Astrocyte (in vitro differentiated cells and primary cell): ENCODE data around the gene KIF1C. TPM values are rescaled to one million over a fixed set of nuclear protein-coding genes. Genes with fewer than 3 reads are reported as not detected.

ENCODE experiments used
- DNase-seq: peaks from one replicate; pipeline ENCODE4 v3.0.0-alpha.2; 2010; ENCODE audit warnings: low read depth
- FAIRE-seq: peaks from 2 replicates; lab custom pipeline; 2011; peaks lifted over from hg19 to GRCh38; lab: Jason Lieb, UNC
- H2AFZ ChIP-seq: 2 replicates; pipeline ENCODE4 v1.6.0; 2012; ENCODE audit warnings: low read depth, low read length, inconsistent platforms
- H3K27ac ChIP-seq: 2 replicates; pipeline ENCODE4 v1.5.1; 2011; ENCODE audit warnings: low read depth, low read length, inconsistent platforms
- H3K27me3 ChIP-seq: 2 replicates; pipeline ENCODE4 v1.6.0; 2011; ENCODE audit warnings: low read length, inconsistent platforms; ENCODE audit not compliant: insufficient read depth
- H3K36me3 ChIP-seq: 2 replicates; pipeline ENCODE4 v1.5.1; 2011; ENCODE audit warnings: low read length, inconsistent platforms; ENCODE audit not compliant: insufficient read depth
- H3K4me1 ChIP-seq: 2 replicates; pipeline ENCODE4 v1.5.1; 2011; ENCODE audit warnings: low read length, inconsistent platforms; ENCODE audit not compliant: insufficient read depth
- H3K4me2 ChIP-seq: 2 replicates; pipeline ENCODE4 v1.6.0; 2012; ENCODE audit warnings: low read length, inconsistent platforms
- H3K4me3 ChIP-seq: 2 replicates; pipeline ENCODE4 v1.5.1; 2011; ENCODE audit warnings: low read depth, mild to moderate bottlenecking, low read length, inconsistent platforms; ENCODE audit not compliant: insufficient read depth
- H3K79me2 ChIP-seq: 2 replicates; pipeline ENCODE4 v1.6.0; 2012; ENCODE audit warnings: mild to moderate bottlenecking, low read length, inconsistent platforms; ENCODE audit not compliant: insufficient read depth
- H3K9ac ChIP-seq: 2 replicates; pipeline ENCODE4 v1.6.0; 2012; ENCODE audit warnings: mild to moderate bottlenecking, low read length, inconsistent platforms
- H3K9me3 ChIP-seq: 2 replicates; pipeline ENCODE4 v1.5.1; 2012; ENCODE audit warnings: low read depth, mild to moderate bottlenecking, low read length, inconsistent platforms; ENCODE audit not compliant: insufficient read depth
- H4K20me1 ChIP-seq: 2 replicates; pipeline ENCODE4 v1.6.0; 2012; ENCODE audit warnings: low read length, inconsistent platforms; ENCODE audit not compliant: insufficient read depth
- H3K27ac Mint-ChIP-seq: one replicate; pipeline ENCODE4 v1.8.0; 2021; ENCODE audit warnings: mild to moderate bottlenecking, mixed read lengths; ENCODE audit not compliant: unreplicated experiment
- H3K27me3 Mint-ChIP-seq: one replicate; pipeline ENCODE4 v1.8.0; 2021; ENCODE audit warnings: low read depth, mixed read lengths; ENCODE audit not compliant: unreplicated experiment
- H3K36me3 Mint-ChIP-seq: one replicate; pipeline ENCODE4 v1.8.0; 2021; ENCODE audit warnings: low read depth, mixed read lengths; ENCODE audit not compliant: unreplicated experiment
- H3K4me1 Mint-ChIP-seq: one replicate; pipeline ENCODE4 v1.8.0; 2021; ENCODE audit warnings: low read depth, mixed read lengths; ENCODE audit not compliant: unreplicated experiment
- H3K4me3 Mint-ChIP-seq: one replicate; pipeline ENCODE4 v1.8.0; 2021; ENCODE audit warnings: mild to moderate bottlenecking, moderate library complexity, mixed read lengths; ENCODE audit not compliant: unreplicated experiment
- H3K9me3 Mint-ChIP-seq: one replicate; pipeline ENCODE4 v1.8.0; 2021; ENCODE audit warnings: mild to moderate bottlenecking, mixed read lengths; ENCODE audit not compliant: unreplicated experiment
- EZH2 ChIP-seq: IDR thresholded peaks from 2 replicates; pipeline ENCODE4 v1.6.1; 2012; ENCODE audit warnings: mild to moderate bottlenecking, low read length, inconsistent platforms; ENCODE audit not compliant: insufficient read depth
- total RNA-seq: library from RNA; stranded (reverse); gene quantifications from 2 replicates; pipeline ENCODE4 v1.2.1, GENCODE V29; 2021
- TF ChIP-seq, protein P1 (sequence below): IDR thresholded peaks from 2 replicates; pipeline ENCODE4 v1.5.1; 2011; ENCODE audit warnings: low read depth, mild to moderate bottlenecking, inconsistent platforms, low read length, moderate library complexity; ENCODE audit not compliant: insufficient read depth

The KIF1C gene
- total RNA-seq, 1 donor from 2014 or later = 109 TPM

DNA sequence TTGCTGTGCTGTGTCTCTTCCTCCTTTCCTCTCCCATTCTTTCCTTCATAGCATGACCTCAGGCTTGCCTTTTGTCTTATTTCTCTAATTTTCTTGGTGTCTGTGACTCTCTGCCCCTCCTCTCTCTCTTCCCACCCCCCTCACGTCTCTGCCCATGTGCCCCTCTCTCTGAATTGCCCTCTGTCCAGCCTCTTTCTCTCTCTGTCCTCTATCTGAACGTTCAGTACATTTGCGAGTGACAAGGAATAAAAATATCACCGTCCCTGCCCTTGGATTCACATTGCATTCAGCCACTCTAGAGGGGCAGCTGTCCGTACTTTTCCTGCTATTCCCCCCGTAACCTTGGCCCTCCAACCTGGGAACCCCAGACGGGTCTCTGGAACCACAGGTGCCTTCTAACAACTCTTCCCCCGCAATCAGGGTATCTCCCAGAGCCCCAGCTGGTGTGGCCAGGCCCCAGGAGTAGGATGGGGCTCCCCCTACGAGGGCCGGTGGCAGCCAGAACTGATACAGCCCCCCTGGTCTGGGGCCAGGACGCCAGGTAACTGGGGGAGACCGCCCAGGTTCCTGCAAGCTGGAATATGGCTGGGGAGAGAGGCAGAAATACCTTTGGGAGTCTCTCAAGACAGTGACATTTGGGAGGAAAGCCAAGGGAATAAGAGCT lies 1.8 kb downstream of the KIF1C start:
- Mint-ChIP-seq H3K27ac (peak overlapping the region; percentile 63), H3K9me3 (peaks cover 2% of the 10 kb centered on the region), H3K4me1 (peaks cover 10% of the 10 kb centered on the region), H3K36me3 (peaks cover 23% of the 10 kb centered on the region), H3K4me3 (peak overlapping the region; percentile 91), H3K27me3 (peaks cover 2% of the 10 kb centered on the region)
- DNase-seq = no peak
- peaks cover 56% of the 10 kb centered on the region for H4K20me1 ChIP-seq
- peak overlapping the region; percentile 69 for H3K4me3 ChIP-seq
- peaks cover 35% of the 10 kb centered on the region for H3K79me2 ChIP-seq
- peak overlapping the region; percentile 85 for H3K9ac ChIP-seq
- H3K4me1 ChIP-seq = peaks cover 24% of the 10 kb centered on the region
- peak overlapping the region; percentile 99 for H3K4me2 ChIP-seq
- H2AFZ ChIP-seq = no peak overlapping the region
- TF ChIP-seq, protein P1, sequence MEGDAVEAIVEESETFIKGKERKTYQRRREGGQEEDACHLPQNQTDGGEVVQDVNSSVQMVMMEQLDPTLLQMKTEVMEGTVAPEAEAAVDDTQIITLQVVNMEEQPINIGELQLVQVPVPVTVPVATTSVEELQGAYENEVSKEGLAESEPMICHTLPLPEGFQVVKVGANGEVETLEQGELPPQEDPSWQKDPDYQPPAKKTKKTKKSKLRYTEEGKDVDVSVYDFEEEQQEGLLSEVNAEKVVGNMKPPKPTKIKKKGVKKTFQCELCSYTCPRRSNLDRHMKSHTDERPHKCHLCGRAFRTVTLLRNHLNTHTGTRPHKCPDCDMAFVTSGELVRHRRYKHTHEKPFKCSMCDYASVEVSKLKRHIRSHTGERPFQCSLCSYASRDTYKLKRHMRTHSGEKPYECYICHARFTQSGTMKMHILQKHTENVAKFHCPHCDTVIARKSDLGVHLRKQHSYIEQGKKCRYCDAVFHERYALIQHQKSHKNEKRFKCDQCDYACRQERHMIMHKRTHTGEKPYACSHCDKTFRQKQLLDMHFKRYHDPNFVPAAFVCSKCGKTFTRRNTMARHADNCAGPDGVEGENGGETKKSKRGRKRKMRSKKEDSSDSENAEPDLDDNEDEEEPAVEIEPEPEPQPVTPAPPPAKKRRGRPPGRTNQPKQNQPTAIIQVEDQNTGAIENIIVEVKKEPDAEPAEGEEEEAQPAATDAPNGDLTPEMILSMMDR = no peak
- no peak for TF ChIP-seq EZH2
- H3K9me3 ChIP-seq = no peaks in the 10 kb centered on the region
- H3K36me3 ChIP-seq = peaks cover 23% of the 10 kb centered on the region
- no peaks in the 10 kb centered on the region for H3K27me3 ChIP-seq
- no peak for FAIRE-seq
- no peak overlapping the region for H3K27ac ChIP-seq

DNA sequence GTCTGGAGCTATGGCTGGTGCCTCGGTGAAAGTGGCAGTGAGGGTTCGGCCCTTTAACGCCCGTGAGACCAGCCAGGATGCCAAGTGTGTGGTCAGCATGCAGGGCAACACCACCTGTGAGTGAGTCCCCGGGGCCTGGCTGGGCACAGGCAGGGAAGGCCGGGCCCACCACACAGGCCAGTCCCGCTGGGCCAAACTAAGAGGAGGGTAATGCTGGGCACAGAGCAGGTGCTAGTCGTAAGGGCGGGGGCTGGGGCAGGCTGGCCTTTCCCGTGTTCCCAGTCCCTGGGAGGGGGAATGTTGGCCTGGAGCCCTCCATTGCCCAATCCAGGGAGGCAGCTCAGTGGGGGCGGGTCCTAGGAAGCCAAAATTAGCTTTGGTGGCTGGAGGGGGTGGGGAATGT lies 2.5 kb downstream of the KIF1C start:
- H3K27me3 ChIP-seq = no peaks in the 10 kb centered on the region
- peak overlapping the region; percentile 99 for H3K4me2 ChIP-seq
- H3K9me3 Mint-ChIP-seq = peaks cover 2% of the 10 kb centered on the region
- no peak for DNase-seq
- no peak overlapping the region for H3K4me3 Mint-ChIP-seq
- no peak overlapping the region for H3K9ac ChIP-seq
- H3K79me2 ChIP-seq = peaks cover 35% of the 10 kb centered on the region
- peaks cover 2% of the 10 kb centered on the region for H3K27me3 Mint-ChIP-seq
- H3K36me3 Mint-ChIP-seq = peaks cover 30% of the 10 kb centered on the region
- H3K27ac Mint-ChIP-seq = peak overlapping the region; percentile 34
- H2AFZ ChIP-seq = no peak overlapping the region
- TF ChIP-seq, protein P1 = no peak
- no peak for TF ChIP-seq EZH2
- peaks cover 10% of the 10 kb centered on the region for H3K4me1 Mint-ChIP-seq
- peaks cover 24% of the 10 kb centered on the region for H3K4me1 ChIP-seq
- H3K27ac ChIP-seq = no peak overlapping the region
- no peak overlapping the region for H3K4me3 ChIP-seq
- H3K36me3 ChIP-seq = peaks cover 29% of the 10 kb centered on the region
- no peak for FAIRE-seq
- H4K20me1 ChIP-seq = peaks cover 56% of the 10 kb centered on the region
- no peaks in the 10 kb centered on the region for H3K9me3 ChIP-seq
